Mesenchymal stem cell (in vitro differentiated cells and primary cell): ENCODE results near the gene HRH2.

Experiments
- DNase-seq: peaks from one replicate; pipeline ENCODE4 v3.0.0-alpha.2; 2013
- H2AFZ ChIP-seq: one replicate; pipeline ENCODE4 v1.6.1; 2013; ENCODE audit warnings: low read depth, mild to moderate bottlenecking, control low read depth, inconsistent platforms, low read length, moderate library complexity
- H2AK5ac ChIP-seq: 2 replicates; pipeline ENCODE4 v1.6.1; 2013; ENCODE audit warnings: low read length, moderate library complexity, mild to moderate bottlenecking, inconsistent platforms; ENCODE audit not compliant: severe bottlenecking
- H2BK120ac ChIP-seq: one replicate; pipeline ENCODE4 v1.6.1; 2013; ENCODE audit warnings: low read depth, mild to moderate bottlenecking, inconsistent platforms, low read length, moderate library complexity
- H2BK12ac ChIP-seq, 2 experiments: one replicate each; pipeline ENCODE4 v1.6.1; 2013; ENCODE audit warnings: inconsistent platforms in 2 of 2, low read length in 2 of 2, mild to moderate bottlenecking in 2 of 2, moderate library complexity in 2 of 2, control low read depth in 1 of 2
- H2BK15ac ChIP-seq: one replicate; pipeline ENCODE4 v1.6.1; 2013; ENCODE audit warnings: mild to moderate bottlenecking, low read depth, inconsistent platforms; ENCODE audit not compliant: poor library complexity, severe bottlenecking
- H2BK5ac ChIP-seq: 2 replicates; pipeline ENCODE4 v1.6.1; 2013; ENCODE audit warnings: low read depth, mild to moderate bottlenecking, low read length, control low read depth, inconsistent platforms; ENCODE audit not compliant: poor library complexity, severe bottlenecking
- H3K14ac ChIP-seq, 2 experiments: one replicate each; pipeline ENCODE4 v1.6.1; 2013; ENCODE audit warnings: inconsistent platforms in 2 of 2, low read length in 2 of 2, control low read depth in 1 of 2, mild to moderate bottlenecking in 1 of 2, moderate library complexity in 1 of 2
- H3K18ac ChIP-seq, 2 experiments: one replicate each; pipeline ENCODE4 v1.6.1; 2013; ENCODE audit warnings: inconsistent platforms in 2 of 2, low read length in 2 of 2, control low read depth in 1 of 2, low read depth in 1 of 2, mild to moderate bottlenecking in 1 of 2
- H3K23ac ChIP-seq, 2 experiments: one replicate each; pipeline ENCODE4 v1.6.1; 2013; ENCODE audit warnings: inconsistent platforms in 2 of 2, low read length in 2 of 2, mild to moderate bottlenecking in 2 of 2, moderate library complexity in 2 of 2, control low read depth in 1 of 2
- H3K27ac ChIP-seq: 2 replicates; pipeline ENCODE4 v1.5.1; 2013; ENCODE audit warnings: mild to moderate bottlenecking, moderate library complexity, low read length, control low read depth, inconsistent platforms; ENCODE audit not compliant: poor library complexity, severe bottlenecking
- H3K27me3 ChIP-seq, 2 experiments: 2 replicates each; pipeline versions ENCODE4 v1.6.1 to v1.7.0; 2013; ENCODE audit warnings: low read length in 2 of 2, mild to moderate bottlenecking in 2 of 2, moderate library complexity in 2 of 2, control low read depth in 1 of 2, inconsistent platforms in 1 of 2; ENCODE audit not compliant: control insufficient read depth in 1 of 2, insufficient read depth in 1 of 2
- H3K36me3 ChIP-seq, 2 experiments: 2 replicates each; pipeline versions ENCODE4 v1.6.1 to v1.7.0; 2013; ENCODE audit warnings: low read length in 2 of 2, control low read depth in 1 of 2, inconsistent platforms in 1 of 2, low read depth in 1 of 2, mild to moderate bottlenecking in 1 of 2; ENCODE audit not compliant: insufficient read depth in 2 of 2, control insufficient read depth in 1 of 2
- H3K4ac ChIP-seq, 2 experiments: one replicate each; pipeline ENCODE4 v1.6.1; 2013; ENCODE audit warnings: inconsistent platforms in 2 of 2, low read length in 2 of 2, mild to moderate bottlenecking in 2 of 2, moderate library complexity in 2 of 2, control low read depth in 1 of 2, low read depth in 1 of 2
- H3K4me1 ChIP-seq: 2 replicates; pipeline ENCODE4 v1.6.1; 2013; ENCODE audit warnings: low read depth, low read length, control low read depth; ENCODE audit not compliant: control insufficient read depth, insufficient read depth
- H3K4me2 ChIP-seq: 2 replicates; pipeline ENCODE4 v1.6.1; 2013; ENCODE audit warnings: low read length, mild to moderate bottlenecking, inconsistent platforms; ENCODE audit not compliant: poor library complexity, severe bottlenecking
- H3K4me3 ChIP-seq, 2 experiments: 2 replicates each; pipeline versions ENCODE4 v1.5.1 to v1.7.0; 2013; ENCODE audit warnings: low read length in 2 of 2, mild to moderate bottlenecking in 2 of 2, control low read depth in 1 of 2, low read depth in 1 of 2; ENCODE audit not compliant: insufficient read depth in 1 of 2
- H3K79me1 ChIP-seq: replicated peaks from 2 replicates; pipeline ENCODE4 v1.6.1; 2013; ENCODE audit warnings: mild to moderate bottlenecking, control low read depth, low read length, inconsistent platforms; ENCODE audit not compliant: poor library complexity, severe bottlenecking
- H3K9ac ChIP-seq: 2 replicates; pipeline ENCODE4 v1.7.0; 2013; ENCODE audit warnings: mild to moderate bottlenecking, low read length, moderate library complexity
- H3K9me3 ChIP-seq: 2 replicates; pipeline ENCODE4 v1.7.0; 2013; ENCODE audit warnings: mild to moderate bottlenecking, low read length; ENCODE audit not compliant: control insufficient read depth
- H4K8ac ChIP-seq: one replicate; pipeline ENCODE4 v1.6.1; 2013; ENCODE audit warnings: inconsistent platforms, mild to moderate bottlenecking, low read length, moderate library complexity
- H4K91ac ChIP-seq: one replicate; pipeline ENCODE4 v1.6.1; 2013; ENCODE audit warnings: mild to moderate bottlenecking, low read length, inconsistent platforms
- WGBS: methylation state at CpG from one replicate; pipeline ENCODE4 v1.1.7; 2013; ENCODE audit warnings: mixed read lengths; 5-methylcytosine and 5-hydroxymethylcytosine counted together

The HRH2 gene

GRCh38 chr5:175700991-175701390, 43.1 kb downstream of the HRH2 start:
- peaks cover 0 to 11% of the 10 kb centered on the region in 2 experiments for H3K27me3 ChIP-seq
- peaks cover 2% of the 10 kb centered on the region for H3K4me1 ChIP-seq
- no peak overlapping the region for H2AK5ac ChIP-seq
- H3K23ac ChIP-seq: no peak overlapping the region
- H3K9ac ChIP-seq: no peak overlapping the region
- H2AFZ ChIP-seq: no peak overlapping the region
- peak; percentile 1 for DNase-seq
- H3K9me3 ChIP-seq: peaks cover 3% of the 10 kb centered on the region
- WGBS: 84% methylated on average over 5 of the region's 5 CpGs
- H2BK12ac ChIP-seq: no peak overlapping the region
- H4K8ac ChIP-seq: no peak overlapping the region
- H2BK120ac ChIP-seq: no peak overlapping the region
- no peak overlapping the region for H3K4ac ChIP-seq
- H3K4me2 ChIP-seq: no peak overlapping the region
- no peak overlapping the region for H2BK15ac ChIP-seq
- no peak overlapping the region for H3K18ac ChIP-seq
- H3K14ac ChIP-seq: no peak overlapping the region
- no peak overlapping the region for H3K27ac ChIP-seq
- no peak overlapping the region for H2BK5ac ChIP-seq
- no peaks in the 10 kb centered on the region for H3K36me3 ChIP-seq
- no peaks in the 10 kb centered on the region for H3K79me1 ChIP-seq
- H4K91ac ChIP-seq: no peak overlapping the region
- H3K4me3 ChIP-seq: no peak overlapping the region

- Histone ChIP-seq H3K27me3 (peaks cover 0 to 11% of the 10 kb centered on the region in 2 experiments), H4K91ac (no peak overlapping the region), H2BK12ac (no peak overlapping the region), H2BK5ac (no peak overlapping the region), H2AFZ (no peak overlapping the region), H3K9ac (no peak overlapping the region), H2AK5ac (no peak overlapping the region), H3K18ac (no peak overlapping the region), H2BK15ac (no peak overlapping the region), H3K4ac (no peak overlapping the region), H3K4me2 (no peak overlapping the region), H3K9me3 (peaks cover 3% of the 10 kb centered on the region), H3K36me3 (no peaks in the 10 kb centered on the region), H2BK120ac (no peak overlapping the region), H4K8ac (no peak overlapping the region), H3K14ac (no peak overlapping the region), H3K79me1 (no peaks in the 10 kb centered on the region), H3K4me3 (no peak overlapping the region), H3K23ac (no peak overlapping the region), H3K27ac (no peak overlapping the region), H3K4me1 (peaks cover 2% of the 10 kb centered on the region)
- WGBS: 88% methylated on average over 12 of the region's 12 CpGs
- DNase-seq: no peak
Observed at GRCh38 chr5:175701797-175702196, 43.9 kb downstream of the HRH2 start.

GRCh38 chr5:175706499-175706898, 48.6 kb downstream of the HRH2 start:
- H2AK5ac ChIP-seq: no peak overlapping the region
- DNase-seq: no peak
- no peak overlapping the region for H3K18ac ChIP-seq
- no peak overlapping the region for H3K9ac ChIP-seq
- H3K23ac ChIP-seq: no peak overlapping the region
- 85% methylated on average over 6 of the region's 6 CpGs for WGBS
- H3K4ac ChIP-seq: no peak overlapping the region
- H3K27ac ChIP-seq: no peak overlapping the region
- no peaks in the 10 kb centered on the region for H3K4me1 ChIP-seq
- H3K27me3 ChIP-seq: peaks cover 0 to 21% of the 10 kb centered on the region in 2 experiments
- no peak overlapping the region for H2BK120ac ChIP-seq
- H4K8ac ChIP-seq: no peak overlapping the region
- H3K4me2 ChIP-seq: no peak overlapping the region
- no peak overlapping the region for H2BK5ac ChIP-seq
- H3K9me3 ChIP-seq: peaks cover 3% of the 10 kb centered on the region
- no peak overlapping the region for H4K91ac ChIP-seq
- no peaks in the 10 kb centered on the region for H3K36me3 ChIP-seq
- H2AFZ ChIP-seq: no peak overlapping the region
- H2BK15ac ChIP-seq: no peak overlapping the region
- no peak overlapping the region for H3K14ac ChIP-seq
- H3K4me3 ChIP-seq: no peak overlapping the region
- no peaks in the 10 kb centered on the region for H3K79me1 ChIP-seq
- H2BK12ac ChIP-seq: no peak overlapping the region

- no peak overlapping the region for H3K4ac ChIP-seq
- no peak for DNase-seq
- no peak overlapping the region for H3K9ac ChIP-seq
- no peak overlapping the region for H4K91ac ChIP-seq
- H3K4me3 ChIP-seq: no peak overlapping the region
- no peak overlapping the region for H2AFZ ChIP-seq
- no peak overlapping the region for H2BK5ac ChIP-seq
- H3K14ac ChIP-seq: no peak overlapping the region
- no peaks in the 10 kb centered on the region for H3K36me3 ChIP-seq
- no peaks in the 10 kb centered on the region for H3K79me1 ChIP-seq
- no peak overlapping the region for H3K4me2 ChIP-seq
- no peaks in the 10 kb centered on the region for H3K4me1 ChIP-seq
- no peak overlapping the region for H2AK5ac ChIP-seq
- H4K8ac ChIP-seq: no peak overlapping the region
- H3K9me3 ChIP-seq: no peaks in the 10 kb centered on the region
- H2BK120ac ChIP-seq: no peak overlapping the region
- no peak overlapping the region for H3K18ac ChIP-seq
- peaks cover 0 to 24% of the 10 kb centered on the region in 2 experiments for H3K27me3 ChIP-seq
- no peak overlapping the region for H2BK15ac ChIP-seq
- 87% methylated on average over 16 of the region's 16 CpGs for WGBS
- H3K23ac ChIP-seq: no peak overlapping the region
- H3K27ac ChIP-seq: no peak overlapping the region
- no peak overlapping the region for H2BK12ac ChIP-seq
Observed at GRCh38 chr5:175707751-175708375, 50.0 kb downstream of the HRH2 start.
